Measurements from ENCODE around the gene CHERP. TPM values are rescaled to one million over a fixed set of nuclear protein-coding genes. Genes with fewer than 3 reads are reported as not detected.
A peak's percentile ranks its signal among the peaks of the same experiment; 100 is the strongest.

Gene CHERP
- total RNA-seq, 1 donor from 2014 or later = 70.8 TPM

DNA sequence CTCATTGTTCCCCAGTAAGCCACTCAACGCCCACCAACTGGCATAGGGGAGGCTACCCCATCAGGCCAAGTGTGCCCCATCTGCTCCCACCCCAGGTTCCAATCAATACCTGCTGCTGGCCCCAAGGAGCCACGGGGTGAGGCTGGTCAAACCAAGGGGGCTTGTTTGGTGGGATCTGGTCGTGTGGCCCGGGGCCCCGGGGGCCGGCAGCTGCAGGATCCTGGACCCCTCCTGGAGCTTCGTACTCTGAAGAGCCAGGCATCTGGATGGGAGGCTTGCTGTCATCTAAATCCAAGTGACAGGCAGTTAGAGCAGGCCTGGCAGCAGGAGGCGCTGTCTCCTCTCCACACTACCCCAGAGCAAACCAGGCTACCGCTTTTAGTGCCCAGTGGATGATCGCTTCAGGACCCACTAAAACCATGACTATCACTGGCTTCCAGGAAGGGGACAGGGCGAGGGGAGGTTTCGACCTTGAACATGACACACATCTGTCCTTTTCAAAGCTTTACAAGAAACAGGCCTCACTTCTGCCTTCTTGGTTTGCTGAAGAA, 14.2 kb downstream of the CHERP start:
- TF ChIP-seq CTCF (conservative IDR thresholded peaks at IDR 0.05) = peak; percentile 58
- H3K27me3 Mint-ChIP-seq = no peaks in the 10 kb centered on the region
- no peak for DNase-seq (ENCODE audit: extremely low spot score, unreplicated experiment)
- H3K4me1 Mint-ChIP-seq (ENCODE audit: unreplicated experiment) = no peaks in the 10 kb centered on the region
- H3K4me3 Mint-ChIP-seq = peak overlapping the region; percentile 72
- H3K27ac Mint-ChIP-seq = peak overlapping the region; percentile 94
- peaks cover 11% of the 10 kb centered on the region for H3K36me3 Mint-ChIP-seq
- H3K9me3 Mint-ChIP-seq = no peaks in the 10 kb centered on the region

- Mint-ChIP-seq H3K36me3 (peaks cover 11% of the 10 kb centered on the region), H3K4me3 (peak overlapping the region; percentile 72), H3K4me1 (ENCODE audit: unreplicated experiment) (no peaks in the 10 kb centered on the region), H3K27ac (peak overlapping the region; percentile 94), H3K9me3 (no peaks in the 10 kb centered on the region), H3K27me3 (no peaks in the 10 kb centered on the region)
- DNase-seq (ENCODE audit: extremely low spot score, unreplicated experiment) = no peak
- no peak for TF ChIP-seq CTCF (conservative IDR thresholded peaks at IDR 0.05)
These were observed 14.8 kb downstream of the CHERP start for GRCh38 chr19:16527334-16527935.

- Mint-ChIP-seq H3K27ac (no peak overlapping the region), H3K36me3 (peaks cover 4% of the 10 kb centered on the region), H3K4me1 (ENCODE audit: unreplicated experiment) (no peaks in the 10 kb centered on the region), H3K4me3 (no peak overlapping the region), H3K9me3 (no peaks in the 10 kb centered on the region), H3K27me3 (no peaks in the 10 kb centered on the region)
- TF ChIP-seq CTCF (conservative IDR thresholded peaks at IDR 0.05) = no peak
- DNase-seq (ENCODE audit: extremely low spot score, unreplicated experiment) = no peak
These were observed 16.3 kb downstream of the CHERP start for GRCh38 chr19:16525751-16526481.

GRCh38 chr19:16524991-16525734, 17.1 kb downstream of the CHERP start:
- peaks cover 4% of the 10 kb centered on the region for H3K36me3 Mint-ChIP-seq
- DNase-seq (ENCODE audit: extremely low spot score, unreplicated experiment) = no peak
- no peak for TF ChIP-seq CTCF (conservative IDR thresholded peaks at IDR 0.05)

DNA sequence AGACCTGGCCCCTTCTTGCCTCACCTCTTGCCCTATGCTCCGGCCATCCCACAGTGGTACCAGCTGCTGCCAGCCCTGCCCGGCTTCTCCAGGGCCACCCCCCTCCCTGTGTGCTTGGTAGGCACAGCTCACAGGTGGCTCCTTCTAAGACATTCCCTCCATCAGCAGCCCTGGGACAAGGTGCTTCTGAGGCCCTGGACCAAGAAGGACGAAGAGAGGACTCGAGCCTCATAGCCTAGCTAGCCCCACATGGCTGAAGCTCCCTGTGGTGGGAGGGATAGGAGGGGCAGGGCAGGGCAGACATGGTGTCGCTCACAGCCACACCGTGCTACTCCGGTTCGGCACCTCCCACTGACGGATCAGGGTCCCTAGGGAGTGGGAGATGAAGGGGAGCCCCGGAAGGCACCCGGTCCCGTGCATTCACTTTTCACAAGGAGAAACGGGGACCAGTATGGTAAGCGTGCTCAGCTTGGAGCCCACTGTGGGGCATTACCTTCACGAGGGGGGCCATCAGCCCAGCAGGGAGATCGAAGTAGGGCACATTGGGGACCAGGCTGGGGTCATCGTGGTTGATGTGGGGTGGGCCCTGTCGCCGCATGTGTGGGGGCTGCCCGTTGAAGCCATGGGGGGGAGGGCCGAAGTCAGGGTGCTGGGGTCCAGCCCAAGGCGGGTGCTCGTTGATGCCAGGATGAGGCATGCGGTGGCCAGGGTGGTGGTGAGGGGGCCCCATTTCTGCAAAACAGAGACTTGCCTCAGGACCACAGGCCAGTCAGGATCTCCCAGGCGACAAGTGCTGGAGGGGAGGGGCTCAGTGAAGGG, 19.5 kb downstream of the CHERP start:
- Mint-ChIP-seq H3K36me3 (peaks cover 7% of the 10 kb centered on the region), H3K27ac (no peak overlapping the region), H3K27me3 (no peaks in the 10 kb centered on the region), H3K4me1 (ENCODE audit: unreplicated experiment) (no peaks in the 10 kb centered on the region), H3K9me3 (no peaks in the 10 kb centered on the region), H3K4me3 (no peak overlapping the region)
- no peak for TF ChIP-seq CTCF (conservative IDR thresholded peaks at IDR 0.05)
- no peak for DNase-seq (ENCODE audit: extremely low spot score, unreplicated experiment)

More at GRCh38 chr19:16524991-16525734, 17.1 kb downstream of the CHERP start:
- Mint-ChIP-seq H3K4me3 (no peak overlapping the region), H3K27me3 (no peaks in the 10 kb centered on the region), H3K4me1 (ENCODE audit: unreplicated experiment) (no peaks in the 10 kb centered on the region), H3K27ac (no peak overlapping the region), H3K9me3 (no peaks in the 10 kb centered on the region)
